ENCODE measurements around the gene PTPN3. TPM values are rescaled to one million over a fixed set of nuclear protein-coding genes. Genes with fewer than 3 reads are reported as not detected.

PTPN3 gene
- polyA plus RNA-seq, 1 of the 3 experiments (the other 2 are of a cell fraction): 7.5 TPM

- no peak overlapping the region for H3K9ac ChIP-seq
- peaks cover 3 to 24% of the 10 kb centered on the region in 2 experiments for H3K36me3 ChIP-seq (replicated peaks in 1 of 2; ENCODE audit: control insufficient read depth in 1 of 2, insufficient read depth in 2 of 2, low read length in 1 of 2)
- H2AFZ ChIP-seq (ENCODE audit: low read depth): no peak overlapping the region
- no peak overlapping the region for H3K4me2 ChIP-seq
- no peaks in the 10 kb centered on the region for H3K27me3 ChIP-seq (ENCODE audit: insufficient read depth)
- DNase-seq: no peak
- CTCF ChIA-PET: interaction anchor here (1.0 to 4.9 kb wide), 3 partner anchors 8 to 55 kb away, joined by 3 to 28 read pairs (median 5); no protein-coding TSS in a partner anchor
- H3K27ac ChIP-seq (ENCODE audit: low read depth in 2 of 2, low read length in 1 of 2): no peak overlapping the region
- no peaks in the 10 kb centered on the region for H3K79me2 ChIP-seq (ENCODE audit: insufficient read depth)
- 86% methylated on average over 2 of the region's 2 CpGs for WGBS (ENCODE audit: low lambda C conversion rate)
- H4K20me1 ChIP-seq (ENCODE audit: insufficient read depth): no peaks in the 10 kb centered on the region
- H3F3A ChIP-seq (replicated peaks; ENCODE audit: insufficient read depth): no peaks in the 10 kb centered on the region
- no peak overlapping the region for H3K4me3 ChIP-seq (ENCODE audit: low read depth in 2 of 2, low read length in 1 of 2)
- no peaks in the 10 kb centered on the region for H3K9me2 ChIP-seq
- no peak for TF ChIP-seq YY1 (IDR thresholded peaks at IDR 0.05; ENCODE audit: low read depth)
- TF ChIP-seq TEAD4 (IDR thresholded peaks at IDR 0.05; ENCODE audit: borderline replicate concordance, insufficient read depth): no peak
- no peak for TF ChIP-seq CTCF (IDR thresholded peaks at IDR 0.05)
- TF ChIP-seq POLR2AphosphoS5 (IDR thresholded peaks at IDR 0.05; ENCODE audit: low read depth, low read length): no peak
- TF ChIP-seq GATA2 (CRISPR knock-in tag; IDR thresholded peaks at IDR 0.05): no peak
- TF ChIP-seq RFX5 (IDR thresholded peaks at IDR 0.05; ENCODE audit: low read length): no peak
- TF ChIP-seq NRF1 (IDR thresholded peaks at IDR 0.05; ENCODE audit: low read depth, low read length): no peak
- TF ChIP-seq SMC3 (IDR thresholded peaks at IDR 0.05; ENCODE audit: low read depth, low read length): no peak
- no peak for TF ChIP-seq IRF3 (IDR thresholded peaks at IDR 0.05; ENCODE audit: low read depth, low read length)
- no peak for TF ChIP-seq FOXM1 (IDR thresholded peaks at IDR 0.05; ENCODE audit: low read depth)
- POLR2A ChIA-PET: no interaction called here
- no peaks in the 10 kb centered on the region for H3K4me1 ChIP-seq (ENCODE audit: control insufficient read depth in 1 of 2, insufficient read depth in 2 of 2, low read depth in 1 of 2, low read length in 1 of 2)
- H3K9me3 ChIP-seq: no peaks in the 10 kb centered on the region
Measured at GRCh38 chr9:109403116-109403515, 95.0 kb downstream of the PTPN3 start.

- Histone ChIP-seq H3F3A (replicated peaks; ENCODE audit: insufficient read depth) (no peaks in the 10 kb centered on the region), H3K4me2 (no peak overlapping the region), H3K9me3 (no peaks in the 10 kb centered on the region), H3K4me3 (ENCODE audit: low read depth in 2 of 2, low read length in 1 of 2) (no peak overlapping the region), H3K79me2 (ENCODE audit: insufficient read depth) (no peaks in the 10 kb centered on the region), H3K9ac (no peak overlapping the region), H3K27me3 (ENCODE audit: insufficient read depth) (no peaks in the 10 kb centered on the region), H3K9me2 (no peaks in the 10 kb centered on the region), H3K36me3 (replicated peaks in 1 of 2; ENCODE audit: control insufficient read depth in 1 of 2, insufficient read depth in 2 of 2, low read length in 1 of 2) (peaks cover 3 to 29% of the 10 kb centered on the region in 2 experiments), H3K27ac (ENCODE audit: low read depth in 2 of 2, low read length in 1 of 2) (no peak overlapping the region), H4K20me1 (ENCODE audit: insufficient read depth) (no peaks in the 10 kb centered on the region), H2AFZ (ENCODE audit: low read depth) (no peak overlapping the region), H3K4me1 (ENCODE audit: control insufficient read depth in 1 of 2, insufficient read depth in 2 of 2, low read depth in 1 of 2, low read length in 1 of 2) (no peaks in the 10 kb centered on the region)
- DNase-seq: no peak
- WGBS (ENCODE audit: low lambda C conversion rate): 74% methylated on average over 4 of the region's 4 CpGs
- POLR2A ChIA-PET: no interaction called here
- CTCF ChIA-PET: interaction anchor here (0.5 to 4.9 kb wide), 12 partner anchors 9 to 448 kb away, joined by 3 to 28 read pairs (median 4); no protein-coding TSS in a partner anchor
- no peak for TF ChIP-seq POLR2AphosphoS5 (IDR thresholded peaks at IDR 0.05; ENCODE audit: low read depth, low read length)
- no peak for TF ChIP-seq EP300 (IDR thresholded peaks at IDR 0.05; ENCODE audit: borderline replicate concordance in 1 of 2, low read depth in 1 of 2, low read length in 1 of 2)
- no peak for TF ChIP-seq PBX3 (IDR thresholded peaks at IDR 0.05)
- TF ChIP-seq USF2 (IDR thresholded peaks at IDR 0.05; ENCODE audit: borderline replicate concordance, low read depth, low read length): no peak
- TF ChIP-seq NFIC (IDR thresholded peaks at IDR 0.05; ENCODE audit: borderline replicate concordance): no peak
- no peak for TF ChIP-seq RXRA (IDR thresholded peaks at IDR 0.05; ENCODE audit: borderline replicate concordance, low read depth)
- TF ChIP-seq TEAD4 (IDR thresholded peaks at IDR 0.05; ENCODE audit: borderline replicate concordance, insufficient read depth): no peak
- no peak for TF ChIP-seq SIN3A (IDR thresholded peaks at IDR 0.05; ENCODE audit: borderline replicate concordance, low read depth, low read length)
- TF ChIP-seq ZBTB33 (IDR thresholded peaks at IDR 0.05; ENCODE audit: borderline replicate concordance, low read depth): no peak
- no peak for TF ChIP-seq FOSL2 (IDR thresholded peaks at IDR 0.05; ENCODE audit: borderline replicate concordance, low read depth)
- no peak for TF ChIP-seq ELF1 (IDR thresholded peaks at IDR 0.05)
- TF ChIP-seq RCOR1 (IDR thresholded peaks at IDR 0.05; ENCODE audit: low read length): no peak
- TF ChIP-seq NRF1 (IDR thresholded peaks at IDR 0.05; ENCODE audit: low read depth, low read length): no peak
- TF ChIP-seq IRF3 (IDR thresholded peaks at IDR 0.05; ENCODE audit: low read depth, low read length): no peak
- no peak for TF ChIP-seq GATA2 (CRISPR knock-in tag; IDR thresholded peaks at IDR 0.05)
Measured at GRCh38 chr9:109401990-109402318, 96.2 kb downstream of the PTPN3 start.
